ENCODE measurements around the gene CCPG1.

- no peak for TF ChIP-seq POLR2A (IDR thresholded peaks at IDR 0.05)
- TF ChIP-seq, protein P1, sequence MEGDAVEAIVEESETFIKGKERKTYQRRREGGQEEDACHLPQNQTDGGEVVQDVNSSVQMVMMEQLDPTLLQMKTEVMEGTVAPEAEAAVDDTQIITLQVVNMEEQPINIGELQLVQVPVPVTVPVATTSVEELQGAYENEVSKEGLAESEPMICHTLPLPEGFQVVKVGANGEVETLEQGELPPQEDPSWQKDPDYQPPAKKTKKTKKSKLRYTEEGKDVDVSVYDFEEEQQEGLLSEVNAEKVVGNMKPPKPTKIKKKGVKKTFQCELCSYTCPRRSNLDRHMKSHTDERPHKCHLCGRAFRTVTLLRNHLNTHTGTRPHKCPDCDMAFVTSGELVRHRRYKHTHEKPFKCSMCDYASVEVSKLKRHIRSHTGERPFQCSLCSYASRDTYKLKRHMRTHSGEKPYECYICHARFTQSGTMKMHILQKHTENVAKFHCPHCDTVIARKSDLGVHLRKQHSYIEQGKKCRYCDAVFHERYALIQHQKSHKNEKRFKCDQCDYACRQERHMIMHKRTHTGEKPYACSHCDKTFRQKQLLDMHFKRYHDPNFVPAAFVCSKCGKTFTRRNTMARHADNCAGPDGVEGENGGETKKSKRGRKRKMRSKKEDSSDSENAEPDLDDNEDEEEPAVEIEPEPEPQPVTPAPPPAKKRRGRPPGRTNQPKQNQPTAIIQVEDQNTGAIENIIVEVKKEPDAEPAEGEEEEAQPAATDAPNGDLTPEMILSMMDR (IDR thresholded peaks at IDR 0.05) = no peak
Measured at GRCh38 chr15:55402707-55403106, 5.5 kb downstream of the CCPG1 start.

Data from thyroid gland (tissue), 4 donors.